Skeletal muscle tissue (tissue), 4 donors: ENCODE results near the gene C2CD4D. TPM values are rescaled to one million over a fixed set of nuclear protein-coding genes. Genes with fewer than 3 reads are reported as not detected.

Experiments
- H3K27ac ChIP-seq: one replicate; pipeline ENCODE4 v1.7.0; 2013; ENCODE audit warnings: mild to moderate bottlenecking, low read depth, low read length, inconsistent platforms
- H3K27me3 ChIP-seq, 3 donors: one replicate each; pipeline ENCODE4 v1.7.0; 2013; ENCODE audit warnings: low read length in 3 of 3; ENCODE audit not compliant: control insufficient read depth in 3 of 3, insufficient read depth in 3 of 3
- H3K36me3 ChIP-seq, 3 donors: one replicate each; pipeline ENCODE4 v1.7.0; 2013; ENCODE audit warnings: low read length in 3 of 3; ENCODE audit not compliant: control insufficient read depth in 3 of 3, insufficient read depth in 3 of 3
- H3K4me1 ChIP-seq, 3 donors: one replicate each; pipeline ENCODE4 v1.7.0; 2013; ENCODE audit warnings: low read length in 3 of 3, mild to moderate bottlenecking in 3 of 3; ENCODE audit not compliant: control insufficient read depth in 3 of 3, insufficient read depth in 3 of 3
- H3K4me3 ChIP-seq, 3 donors: one replicate each; pipeline ENCODE4 v1.7.0; 2013; ENCODE audit warnings: low read length in 3 of 3
- H3K9ac ChIP-seq, 3 donors: one replicate each; pipeline ENCODE4 v1.7.0; 2013; ENCODE audit warnings: low read length in 3 of 3, mild to moderate bottlenecking in 3 of 3, moderate library complexity in 2 of 3, low read depth in 1 of 3
- H3K9me3 ChIP-seq, 3 donors: one replicate each; pipeline ENCODE4 v1.7.0; 2013; ENCODE audit warnings: low read length in 3 of 3; ENCODE audit not compliant: control insufficient read depth in 3 of 3
- total RNA-seq: library from RNA; depleted of rRNA; stranded (reverse); fragments of >200 nt; gene quantifications from one replicate; pipeline ENCODE4 v1.2.3, GENCODE V29; 2014
- donor health status: Osteomylitis.

C2CD4D gene
- total RNA-seq, 1 donor from 2014 or later, result not detected

DNA sequence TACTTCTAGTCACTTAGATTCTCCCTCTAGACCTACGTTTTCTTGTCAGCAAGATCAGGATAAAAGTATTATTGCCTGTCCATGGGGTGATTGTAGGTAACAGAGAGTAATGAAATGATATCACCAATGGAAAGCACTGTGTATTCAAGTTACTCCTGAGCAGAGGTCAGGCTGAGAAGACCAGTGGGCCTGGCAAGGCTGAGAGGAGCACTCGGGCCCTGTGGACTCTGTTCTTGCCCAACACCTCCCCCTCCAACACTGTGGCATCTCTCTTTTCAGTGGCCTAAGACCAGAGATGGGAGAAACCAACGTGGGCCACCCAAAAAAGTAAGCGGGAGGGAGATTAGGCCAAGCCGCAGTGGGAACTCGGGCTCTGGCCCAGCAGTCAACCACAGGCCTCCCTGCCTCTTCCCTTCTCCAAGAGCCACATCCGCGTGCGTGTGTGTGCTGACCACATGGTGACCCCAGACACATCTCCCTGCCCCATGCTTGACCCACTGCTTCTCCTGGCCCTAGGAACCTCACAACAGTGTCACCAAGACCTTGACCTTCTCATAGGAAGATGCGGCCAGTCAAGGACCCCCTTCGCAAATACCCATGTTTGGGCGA is 20.3 kb downstream of the C2CD4D start:
- H3K9me3 ChIP-seq, result no peaks in the 10 kb centered on the region
- H3K4me3 ChIP-seq, result no peak overlapping the region
- no peak overlapping the region for H3K27ac ChIP-seq
- peaks cover 12 to 31% (median 24%) of the 10 kb centered on the region in 3 donors for H3K4me1 ChIP-seq
- no peak overlapping the region for H3K9ac ChIP-seq
- peaks cover 0 to 5% (median 0%) of the 10 kb centered on the region in 3 donors for H3K27me3 ChIP-seq
- H3K36me3 ChIP-seq, result peaks cover 24 to 38% (median 30%) of the 10 kb centered on the region in 3 donors

DNA sequence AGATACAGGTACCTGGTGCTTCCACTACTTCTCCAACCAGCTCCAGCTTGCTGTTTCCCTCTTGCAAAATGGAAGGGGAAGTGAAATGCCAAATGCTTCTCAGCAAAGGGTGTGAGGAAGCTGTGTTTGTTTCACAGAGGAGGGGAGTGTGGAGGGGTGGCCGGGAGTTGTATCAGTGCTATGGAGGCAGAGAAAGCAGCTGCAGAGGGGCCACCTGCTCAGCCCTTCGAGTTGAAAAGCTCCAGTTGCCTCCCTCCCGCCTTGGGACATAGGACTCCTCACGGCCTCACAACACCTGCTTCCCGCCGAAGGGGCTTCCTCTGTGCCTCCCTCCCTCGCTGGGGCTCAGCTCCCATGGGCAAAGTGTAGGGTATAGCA is 22.3 kb downstream of the C2CD4D start:
- Histone ChIP-seq H3K27me3 (peaks cover 0 to 5% (median 0%) of the 10 kb centered on the region in 3 donors), H3K36me3 (peaks cover 38 to 49% (median 40%) of the 10 kb centered on the region in 3 donors), H3K27ac (no peak overlapping the region), H3K4me1 (peaks cover 12 to 23% (median 23%) of the 10 kb centered on the region in 3 donors), H3K9ac (no peak overlapping the region), H3K4me3 (no peak overlapping the region), H3K9me3 (no peaks in the 10 kb centered on the region)

DNA sequence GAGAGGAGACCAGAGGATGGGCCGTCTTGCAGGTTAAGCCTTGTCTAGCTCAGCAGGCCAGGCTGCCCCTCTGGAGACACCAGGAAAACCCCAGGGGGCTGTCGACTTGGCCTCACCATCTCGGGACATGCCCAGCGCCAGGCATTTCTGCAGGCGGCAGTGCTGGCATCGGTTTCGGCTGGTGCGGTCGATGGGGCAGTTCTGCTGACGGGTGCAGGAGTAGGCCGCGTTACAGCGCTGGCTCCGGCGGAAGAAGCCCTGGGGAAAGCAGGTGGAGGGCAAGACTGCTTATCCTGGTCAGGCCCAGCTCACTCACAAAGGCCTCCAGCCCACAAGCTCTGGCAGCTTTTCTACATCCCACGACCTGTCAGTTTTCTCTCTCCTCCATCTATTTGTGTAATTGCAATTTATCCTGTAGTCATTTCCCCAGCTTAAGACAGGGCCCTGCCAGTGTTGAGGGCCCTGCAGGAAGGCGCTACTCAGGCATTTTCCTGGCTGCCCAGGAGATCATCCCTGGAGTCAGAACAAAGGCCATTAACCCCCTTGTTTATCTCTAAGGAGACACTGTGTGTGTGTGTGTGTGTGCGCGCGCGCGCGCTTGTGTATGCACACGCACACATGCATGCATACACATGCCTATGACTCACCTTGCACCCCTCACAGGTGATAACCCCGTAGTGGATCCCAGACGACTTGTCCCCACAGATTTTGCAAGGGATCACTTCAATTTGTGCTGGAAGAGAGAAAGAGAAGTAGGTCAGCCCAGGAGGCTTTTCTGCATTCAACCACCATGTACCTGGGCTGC is 22.9 kb downstream of the C2CD4D start:
- Histone ChIP-seq H3K9ac (no peak overlapping the region), H3K27me3 (peaks cover 0 to 5% (median 0%) of the 10 kb centered on the region in 3 donors), H3K9me3 (no peaks in the 10 kb centered on the region), H3K4me1 (peaks cover 12 to 23% (median 23%) of the 10 kb centered on the region in 3 donors), H3K36me3 (peaks cover 38 to 50% (median 45%) of the 10 kb centered on the region in 3 donors), H3K27ac (no peak overlapping the region), H3K4me3 (no peak overlapping the region)

GRCh38 chr1:151815716-151816327 is 23.8 kb downstream of the C2CD4D start:
- Histone ChIP-seq H3K4me3 (no peak overlapping the region), H3K9me3 (no peaks in the 10 kb centered on the region), H3K9ac (no peak overlapping the region), H3K36me3 (peaks cover 46 to 59% (median 52%) of the 10 kb centered on the region in 3 donors), H3K4me1 (peaks cover 11 to 25% (median 15%) of the 10 kb centered on the region in 3 donors), H3K27ac (no peak overlapping the region), H3K27me3 (peaks cover 0 to 5% (median 0%) of the 10 kb centered on the region in 3 donors)

DNA sequence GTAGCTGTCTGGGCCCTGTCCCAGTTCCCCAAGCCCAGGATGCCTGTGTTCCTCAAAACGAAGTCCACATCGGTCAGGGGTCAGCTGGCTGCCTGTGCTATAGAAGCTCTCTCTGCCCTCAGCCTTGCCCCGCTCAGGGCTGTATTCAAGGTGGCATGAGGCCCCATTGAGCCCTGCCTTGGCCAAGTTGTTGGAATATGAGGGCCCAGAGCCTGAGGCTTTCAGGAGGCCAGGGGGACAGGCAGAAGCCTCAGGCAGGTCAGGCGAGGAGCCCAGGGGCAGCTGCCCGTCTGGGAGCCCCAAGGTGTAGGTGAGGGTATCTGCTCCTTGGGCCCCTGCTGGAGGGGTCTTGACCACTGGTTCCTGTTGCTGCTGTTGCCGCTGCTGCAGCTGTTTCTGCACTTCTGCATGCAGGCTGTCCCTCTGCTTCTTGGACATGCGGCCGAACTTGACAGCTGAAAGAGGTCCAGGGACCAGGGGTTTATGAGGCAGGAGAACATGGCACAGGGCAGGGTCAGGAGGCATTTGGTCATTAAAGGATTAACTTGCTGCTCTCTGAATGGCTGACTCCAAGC is 24.6 kb downstream of the C2CD4D start:
- Histone ChIP-seq H3K27me3 (peaks cover 0 to 5% (median 0%) of the 10 kb centered on the region in 3 donors), H3K27ac (no peak overlapping the region), H3K9ac (peak overlapping the region in 1 of 3 donors; percentile 16), H3K4me1 (peaks cover 4 to 17% (median 7%) of the 10 kb centered on the region in 3 donors), H3K36me3 (peaks cover 48 to 60% (median 55%) of the 10 kb centered on the region in 3 donors), H3K9me3 (no peaks in the 10 kb centered on the region), H3K4me3 (no peak overlapping the region)

- Histone ChIP-seq H3K4me1 (peaks cover 0 to 11% (median 2%) of the 10 kb centered on the region in 3 donors), H3K9me3 (no peaks in the 10 kb centered on the region), H3K9ac (no peak overlapping the region), H3K4me3 (no peak overlapping the region), H3K27ac (no peak overlapping the region), H3K36me3 (peaks cover 48 to 58% (median 55%) of the 10 kb centered on the region in 3 donors), H3K27me3 (peaks cover 0 to 5% (median 0%) of the 10 kb centered on the region in 3 donors)
These were observed 25.2 kb downstream of the C2CD4D start for GRCh38 chr1:151814426-151814825.

DNA sequence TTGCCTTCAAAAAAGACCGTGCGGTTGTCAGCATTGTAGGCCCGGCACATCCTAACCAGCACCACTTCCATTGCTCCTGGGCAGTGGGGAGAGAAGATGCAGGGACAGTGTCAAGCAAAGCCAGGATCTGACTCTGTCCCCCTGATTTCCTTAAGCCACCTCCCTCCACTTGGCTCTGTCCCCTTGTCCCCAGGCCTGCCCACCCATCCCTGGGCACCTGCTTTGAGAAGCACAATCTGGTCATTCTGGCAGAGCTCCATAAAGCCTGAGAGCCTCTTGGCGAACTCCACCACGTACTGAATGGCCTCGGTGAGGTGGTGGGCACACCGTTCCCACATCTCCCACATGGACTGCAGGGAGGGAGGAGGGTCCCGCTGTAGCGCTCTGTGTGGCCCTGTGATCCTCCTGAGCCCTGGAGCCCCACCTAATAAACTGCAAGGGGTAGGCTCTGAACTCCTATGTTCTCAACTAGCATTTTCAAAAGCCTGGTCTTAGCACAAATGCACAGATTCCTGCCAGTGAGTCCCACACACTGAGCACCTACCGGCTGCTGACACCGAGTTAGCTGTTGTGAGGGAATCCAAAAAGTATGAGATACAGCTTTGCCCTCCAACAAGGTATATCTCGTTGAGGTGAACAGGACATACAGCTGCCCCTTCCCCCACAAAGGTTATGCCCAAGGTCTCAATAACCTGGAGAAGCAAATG is 26.2 kb downstream of the C2CD4D start:
- Histone ChIP-seq H3K9me3 (no peaks in the 10 kb centered on the region), H3K4me3 (no peak overlapping the region), H3K4me1 (peaks cover 0 to 9% (median 0%) of the 10 kb centered on the region in 3 donors), H3K27ac (no peak overlapping the region), H3K27me3 (peaks cover 0 to 5% (median 0%) of the 10 kb centered on the region in 3 donors), H3K36me3 (peaks cover 52 to 62% (median 59%) of the 10 kb centered on the region in 3 donors), H3K9ac (peak overlapping the region in 1 of 3 donors; percentile 25)

- no peak overlapping the region for H3K9ac ChIP-seq
- H3K36me3 ChIP-seq, result peaks cover 55 to 63% (median 56%) of the 10 kb centered on the region in 3 donors
- H3K4me3 ChIP-seq, result no peak overlapping the region
- H3K27me3 ChIP-seq, result peaks cover 0 to 5% (median 0%) of the 10 kb centered on the region in 3 donors
- no peak overlapping the region for H3K27ac ChIP-seq
- peaks cover 0 to 13% (median 0%) of the 10 kb centered on the region in 3 donors for H3K4me1 ChIP-seq
- no peaks in the 10 kb centered on the region for H3K9me3 ChIP-seq
These were observed 28.4 kb downstream of the C2CD4D start for GRCh38 chr1:151811181-151811580.

GRCh38 chr1:151809985-151810556 is 29.5 kb downstream of the C2CD4D start:
- no peaks in the 10 kb centered on the region for H3K9me3 ChIP-seq
- peaks cover 0 to 13% (median 0%) of the 10 kb centered on the region in 3 donors for H3K4me1 ChIP-seq
- H3K36me3 ChIP-seq, result peaks cover 48 to 53% (median 50%) of the 10 kb centered on the region in 3 donors
- H3K27ac ChIP-seq, result no peak overlapping the region
- no peak overlapping the region for H3K4me3 ChIP-seq
- no peak overlapping the region for H3K9ac ChIP-seq
- H3K27me3 ChIP-seq, result peaks cover 0 to 5% (median 0%) of the 10 kb centered on the region in 3 donors
